ENCODE data around the gene HSPA14. TPM values are rescaled to one million over a fixed set of nuclear protein-coding genes. Genes with fewer than 3 reads are reported as not detected.
A peak's percentile ranks its signal among the peaks of the same experiment; 100 is the strongest.

HSPA14 gene
- polyA plus RNA-seq, 1 donor (not counting 4 experiments of a cell fraction or from before 2014, with no cell fraction given) = 29.5 TPM

DNA sequence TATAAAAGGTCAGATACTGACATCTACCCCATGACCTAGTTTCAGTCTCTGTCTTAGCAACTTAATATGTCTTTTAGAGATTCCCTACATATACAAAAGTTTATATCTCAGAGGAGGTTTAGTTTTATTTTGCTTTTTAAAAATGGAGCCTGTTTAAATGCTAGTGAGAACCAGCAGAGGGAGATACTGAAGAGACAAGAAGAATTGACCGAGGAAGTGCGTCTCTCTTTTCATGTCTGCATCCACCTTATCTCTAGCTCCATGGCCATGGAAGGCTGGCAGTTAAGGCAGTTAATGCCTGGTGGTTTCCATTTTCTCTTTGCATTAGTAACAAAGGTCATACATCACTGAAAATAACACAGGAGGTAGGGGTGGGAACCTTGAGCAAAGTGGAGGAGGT lies 51.2 kb downstream of the HSPA14 start:
- Histone ChIP-seq H3K9me3 (ENCODE audit: control insufficient read depth, low read depth, low read length) (no peaks in the 10 kb centered on the region), H3K79me2 (ENCODE audit: control insufficient read depth, insufficient read depth, low read length) (peaks cover 73% of the 10 kb centered on the region), H3K27me3 (ENCODE audit: control insufficient read depth, extremely low read depth, insufficient read depth, low read length) (no peaks in the 10 kb centered on the region), H3K4me2 (ENCODE audit: control insufficient read depth, extremely low read depth, insufficient read depth, low read depth, low read length) (no peak overlapping the region), H2AFZ (ENCODE audit: control insufficient read depth, low read length) (no peak overlapping the region), H4K20me1 (ENCODE audit: control insufficient read depth, extremely low read depth, insufficient read depth, low read length) (no peaks in the 10 kb centered on the region), H3K9ac (ENCODE audit: control insufficient read depth, extremely low read depth, insufficient read depth, low read length) (no peak overlapping the region), H3K27ac (ENCODE audit: control insufficient read depth, insufficient read depth, low read length) (no peak overlapping the region), H3K36me3 (ENCODE audit: control insufficient read depth in 2 of 2, extremely low read depth in 1 of 2, insufficient read depth in 2 of 2, low read length in 2 of 2) (peaks cover 0 to 8% of the 10 kb centered on the region in 2 experiments), H3K4me3 (ENCODE audit: control insufficient read depth in 2 of 3, extremely low read depth in 1 of 3, insufficient read depth in 2 of 3, low read depth in 1 of 3, low read length in 3 of 3) (no peak overlapping the region), H3K9me1 (ENCODE audit: control insufficient read depth, extremely low read depth, insufficient read depth, low read length) (peaks cover 2% of the 10 kb centered on the region), H3K4me1 (ENCODE audit: control insufficient read depth, extremely low read depth, insufficient read depth, low read length) (peaks cover 8% of the 10 kb centered on the region)
- DNase-seq (ENCODE audit: low read depth, low spot score) (no peak), FAIRE-seq (no peak)
- dilution Hi-C loops (cut with MboI; ENCODE audit: extremely low pct_ligation_motif_present, low sequenced_read_pairs) = no loop called here
- TF ChIP-seq EZH2 (IDR thresholded peaks at IDR 0.05; ENCODE audit: low read length) = no peak
- TF ChIP-seq, protein P1, sequence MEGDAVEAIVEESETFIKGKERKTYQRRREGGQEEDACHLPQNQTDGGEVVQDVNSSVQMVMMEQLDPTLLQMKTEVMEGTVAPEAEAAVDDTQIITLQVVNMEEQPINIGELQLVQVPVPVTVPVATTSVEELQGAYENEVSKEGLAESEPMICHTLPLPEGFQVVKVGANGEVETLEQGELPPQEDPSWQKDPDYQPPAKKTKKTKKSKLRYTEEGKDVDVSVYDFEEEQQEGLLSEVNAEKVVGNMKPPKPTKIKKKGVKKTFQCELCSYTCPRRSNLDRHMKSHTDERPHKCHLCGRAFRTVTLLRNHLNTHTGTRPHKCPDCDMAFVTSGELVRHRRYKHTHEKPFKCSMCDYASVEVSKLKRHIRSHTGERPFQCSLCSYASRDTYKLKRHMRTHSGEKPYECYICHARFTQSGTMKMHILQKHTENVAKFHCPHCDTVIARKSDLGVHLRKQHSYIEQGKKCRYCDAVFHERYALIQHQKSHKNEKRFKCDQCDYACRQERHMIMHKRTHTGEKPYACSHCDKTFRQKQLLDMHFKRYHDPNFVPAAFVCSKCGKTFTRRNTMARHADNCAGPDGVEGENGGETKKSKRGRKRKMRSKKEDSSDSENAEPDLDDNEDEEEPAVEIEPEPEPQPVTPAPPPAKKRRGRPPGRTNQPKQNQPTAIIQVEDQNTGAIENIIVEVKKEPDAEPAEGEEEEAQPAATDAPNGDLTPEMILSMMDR (optimal IDR thresholded peaks at IDR 0.05 in 1 of 3, IDR thresholded peaks at IDR 0.05 in 1 of 3, conservative IDR thresholded peaks at IDR 0.05 in 1 of 3; ENCODE audit: extremely low read depth in 1 of 3, insufficient read depth in 2 of 3, low read length in 3 of 3) = peak in 2 of 3 experiments; percentile 26

DNA sequence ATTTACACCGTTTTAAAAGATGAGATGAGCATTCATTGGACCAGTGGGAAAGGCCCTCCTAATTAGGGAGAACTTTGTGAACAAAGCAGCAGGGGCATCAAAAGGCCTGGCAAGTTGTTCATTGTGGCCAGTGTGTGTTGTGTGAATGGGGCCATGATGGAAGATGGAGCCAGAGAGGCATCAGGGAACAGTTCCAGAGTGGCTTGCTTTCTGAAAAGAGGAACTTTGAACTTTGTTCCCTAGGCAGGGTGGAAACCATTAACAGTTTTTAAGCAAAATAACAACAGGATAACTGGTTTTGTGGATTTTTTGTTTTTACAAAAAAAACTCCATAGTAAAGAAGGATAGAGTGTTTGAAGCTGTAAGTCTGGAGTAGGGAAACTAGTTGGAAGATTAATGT lies 53.0 kb downstream of the HSPA14 start:
- TF ChIP-seq, protein P1 (optimal IDR thresholded peaks at IDR 0.05 in 1 of 3, IDR thresholded peaks at IDR 0.05 in 1 of 3, conservative IDR thresholded peaks at IDR 0.05 in 1 of 3; ENCODE audit: extremely low read depth in 1 of 3, insufficient read depth in 2 of 3, low read length in 3 of 3) = no peak
- TF ChIP-seq EZH2 (IDR thresholded peaks at IDR 0.05; ENCODE audit: low read length) = no peak
- H3K36me3 ChIP-seq (ENCODE audit: control insufficient read depth in 2 of 2, extremely low read depth in 1 of 2, insufficient read depth in 2 of 2, low read length in 2 of 2) = no peaks in the 10 kb centered on the region
- H3K9ac ChIP-seq (ENCODE audit: control insufficient read depth, extremely low read depth, insufficient read depth, low read length) = no peak overlapping the region
- no peaks in the 10 kb centered on the region for H3K27me3 ChIP-seq (ENCODE audit: control insufficient read depth, extremely low read depth, insufficient read depth, low read length)
- H3K27ac ChIP-seq (ENCODE audit: control insufficient read depth, insufficient read depth, low read length) = no peak overlapping the region
- H3K9me1 ChIP-seq (ENCODE audit: control insufficient read depth, extremely low read depth, insufficient read depth, low read length) = peaks cover 2% of the 10 kb centered on the region
- no peak for DNase-seq (ENCODE audit: low read depth, low spot score)
- H3K4me3 ChIP-seq (ENCODE audit: control insufficient read depth in 2 of 3, extremely low read depth in 1 of 3, insufficient read depth in 2 of 3, low read depth in 1 of 3, low read length in 3 of 3) = no peak overlapping the region
- no peak for FAIRE-seq
- H3K4me1 ChIP-seq (ENCODE audit: control insufficient read depth, extremely low read depth, insufficient read depth, low read length) = peaks cover 8% of the 10 kb centered on the region
- H2AFZ ChIP-seq (ENCODE audit: control insufficient read depth, low read length) = no peak overlapping the region
- H3K79me2 ChIP-seq (ENCODE audit: control insufficient read depth, insufficient read depth, low read length) = peaks cover 58% of the 10 kb centered on the region
- H3K9me3 ChIP-seq (ENCODE audit: control insufficient read depth, low read depth, low read length) = no peaks in the 10 kb centered on the region
- dilution Hi-C loops (cut with MboI; ENCODE audit: extremely low pct_ligation_motif_present, low sequenced_read_pairs) = no loop called here
- H4K20me1 ChIP-seq (ENCODE audit: control insufficient read depth, extremely low read depth, insufficient read depth, low read length) = no peaks in the 10 kb centered on the region
- H3K4me2 ChIP-seq (ENCODE audit: control insufficient read depth, extremely low read depth, insufficient read depth, low read depth, low read length) = no peak overlapping the region
